BJ (cell line): ENCODE results near the gene PHB1. TPM values are rescaled to one million over a fixed set of nuclear protein-coding genes. Genes with fewer than 3 reads are reported as not detected.

Experiments
- CTCF ChIA-PET: fragments of 350-600 bp; formaldehyde crosslinking; extraction: SDS; loops from one replicate; lab custom pipeline; 2021; ENCODE audit warnings: antibody characterized with exemption, inconsistent platforms; lab: Yijun Ruan, JAX
- POLR2A ChIA-PET: fragments of 300-600 bp; sonication (Branson Sonifier 250); formaldehyde crosslinking; extraction: SDS; loops from one replicate; lab custom pipeline; 2021; ENCODE audit warnings: antibody characterized with exemption; lab: Charles Lee
- DNase-seq: peaks from one replicate; pipeline ENCODE4 v3.0.0-alpha.2; 2011; ENCODE audit warnings: low read depth
- H3K27me3 ChIP-seq: 2 replicates; pipeline ENCODE4 v1.6.0; 2011; ENCODE audit warnings: low read length; ENCODE audit not compliant: control insufficient read depth, insufficient read depth
- H3K36me3 ChIP-seq: 2 replicates; pipeline ENCODE4 v1.5.1; 2011; ENCODE audit warnings: low read length; ENCODE audit not compliant: control insufficient read depth, insufficient read depth
- H3K4me3 ChIP-seq: 2 replicates; pipeline ENCODE4 v1.5.1; 2011; ENCODE audit warnings: low read depth, mild to moderate bottlenecking, control low read depth, low read length
- CTCF ChIP-seq: IDR thresholded peaks from 2 replicates; pipeline ENCODE4 v1.5.1; 2011; ENCODE audit warnings: low read depth, mild to moderate bottlenecking, control low read depth, inconsistent platforms, low read length, moderate library complexity; ENCODE audit not compliant: insufficient read depth
- polyA plus RNA-seq: library from polyadenylated mRNA; depleted of rRNA; stranded (reverse); fragments of >200 nt; gene quantifications from 2 replicates; pipeline ENCODE4 v1.2.3, GENCODE V29; 2011

Gene PHB1
- polyA plus RNA-seq, 1 experiment: 369 TPM

DNA sequence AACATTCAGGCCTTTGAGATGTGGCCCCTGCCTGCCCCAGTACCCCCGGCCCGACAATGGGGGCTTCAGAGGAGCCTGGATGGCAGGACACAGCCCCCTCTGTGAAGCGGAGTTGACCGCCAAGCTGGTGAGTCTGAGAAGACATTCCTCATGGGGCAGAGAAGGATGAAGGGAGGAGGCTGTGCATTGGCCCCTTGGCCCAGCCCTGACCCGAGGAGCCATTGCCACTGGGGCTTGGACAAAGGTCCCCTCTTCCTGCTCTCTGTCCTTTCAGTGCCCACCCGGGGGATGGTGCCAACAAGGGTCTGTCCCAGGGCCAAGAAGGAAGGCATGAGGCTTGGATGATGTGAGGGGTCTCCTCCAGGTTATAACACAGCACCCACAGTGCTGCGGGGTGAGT is 30.9 kb upstream of the PHB1 start:
- TF ChIP-seq CTCF: no peak
- Histone ChIP-seq H3K4me3 (no peak overlapping the region), H3K27me3 (peaks cover 9% of the 10 kb centered on the region), H3K36me3 (no peaks in the 10 kb centered on the region)
- ChIA-PET CTCF (interaction anchor here (2.6 to 4.1 kb wide), 2 partner anchors 10 to 112 kb away, joined by 8 to 14 read pairs; no protein-coding TSS in a partner anchor), POLR2A (no interaction called here)
- no peak for DNase-seq

- no peak for DNase-seq
- Histone ChIP-seq H3K36me3 (no peaks in the 10 kb centered on the region), H3K4me3 (no peak overlapping the region), H3K27me3 (peaks cover 12% of the 10 kb centered on the region)
- TF ChIP-seq CTCF: no peak
- ChIA-PET POLR2A (no interaction called here), CTCF (interaction anchor here (2.6 to 4.1 kb wide), 3 partner anchors 9 to 113 kb away, joined by 8 to 24 read pairs (median 14); no protein-coding TSS in a partner anchor)
These were observed 29.7 kb upstream of the PHB1 start for GRCh38 chr17:49444384-49444783.

DNA sequence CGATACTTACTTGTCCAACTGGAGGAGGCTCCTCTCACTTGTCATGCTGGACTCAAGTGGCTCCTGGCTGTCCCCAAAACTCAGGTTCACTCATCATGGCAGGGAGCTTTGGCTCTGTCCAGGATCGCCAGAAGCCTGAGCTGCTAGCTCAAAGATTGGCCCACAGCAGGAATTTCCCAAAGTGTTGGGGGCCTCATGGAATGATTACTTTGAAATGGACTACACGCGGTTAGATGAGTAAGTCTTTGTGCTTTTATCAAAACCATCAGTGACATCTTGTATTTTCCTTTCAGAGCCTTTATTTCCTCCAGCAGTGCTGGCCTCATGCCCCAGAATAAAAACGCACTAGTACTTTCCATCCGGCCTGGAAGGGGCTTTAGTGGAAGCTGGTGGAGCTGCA is 29.2 kb upstream of the PHB1 start:
- Histone ChIP-seq H3K4me3 (no peak overlapping the region), H3K27me3 (peaks cover 12% of the 10 kb centered on the region), H3K36me3 (no peaks in the 10 kb centered on the region)
- ChIA-PET CTCF (interaction anchor here (0.6 to 4.1 kb wide), 4 partner anchors 8 to 113 kb away, joined by 4 to 24 read pairs (median 9); no protein-coding TSS in a partner anchor), POLR2A (no interaction called here)
- no peak for DNase-seq
- TF ChIP-seq CTCF: no peak

DNA sequence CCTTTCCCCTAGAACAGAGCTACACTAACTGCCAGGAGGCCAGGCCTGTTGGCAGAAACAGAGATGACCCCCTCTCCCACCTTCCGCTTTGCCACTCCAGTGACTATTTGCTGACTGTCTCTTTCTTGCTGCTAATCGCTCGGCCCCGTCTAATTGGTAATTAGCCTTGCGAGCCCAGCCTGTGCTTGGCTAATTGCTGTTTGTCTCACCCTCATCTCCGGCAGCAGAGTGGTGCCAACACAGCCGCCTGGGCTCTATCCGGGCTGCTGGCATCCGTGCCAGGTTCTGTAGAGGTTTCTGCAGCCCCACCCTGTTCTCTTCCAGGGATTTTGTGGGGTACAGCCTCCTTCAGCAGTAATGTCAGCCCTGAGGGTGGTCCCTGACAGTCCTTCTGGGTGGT is 27.4 kb upstream of the PHB1 start:
- H3K4me3 ChIP-seq: no peak overlapping the region
- ChIA-PET CTCF (interaction anchor here (1.4 to 3.7 kb wide), 2 partner anchors 8 to 115 kb away, joined by 4 to 24 read pairs; no protein-coding TSS in a partner anchor), POLR2A (no interaction called here)
- peaks cover 14% of the 10 kb centered on the region for H3K27me3 ChIP-seq
- no peak for TF ChIP-seq CTCF
- H3K36me3 ChIP-seq: no peaks in the 10 kb centered on the region
- DNase-seq: no peak

GRCh38 chr17:49441578-49441977 is 26.9 kb upstream of the PHB1 start:
- no peak overlapping the region for H3K4me3 ChIP-seq
- no peak for DNase-seq
- peaks cover 14% of the 10 kb centered on the region for H3K27me3 ChIP-seq
- no peaks in the 10 kb centered on the region for H3K36me3 ChIP-seq
- TF ChIP-seq CTCF: no peak
- ChIA-PET CTCF (interaction anchor here (3.7 kb wide), 1 partner anchor 115 kb away, joined by 24 read pairs; no protein-coding TSS in a partner anchor), POLR2A (no interaction called here)
